Measurements from ENCODE around the gene PRRG2.
A peak's percentile ranks its signal among the peaks of the same experiment; 100 is the strongest.

PRRG2 gene

DNA sequence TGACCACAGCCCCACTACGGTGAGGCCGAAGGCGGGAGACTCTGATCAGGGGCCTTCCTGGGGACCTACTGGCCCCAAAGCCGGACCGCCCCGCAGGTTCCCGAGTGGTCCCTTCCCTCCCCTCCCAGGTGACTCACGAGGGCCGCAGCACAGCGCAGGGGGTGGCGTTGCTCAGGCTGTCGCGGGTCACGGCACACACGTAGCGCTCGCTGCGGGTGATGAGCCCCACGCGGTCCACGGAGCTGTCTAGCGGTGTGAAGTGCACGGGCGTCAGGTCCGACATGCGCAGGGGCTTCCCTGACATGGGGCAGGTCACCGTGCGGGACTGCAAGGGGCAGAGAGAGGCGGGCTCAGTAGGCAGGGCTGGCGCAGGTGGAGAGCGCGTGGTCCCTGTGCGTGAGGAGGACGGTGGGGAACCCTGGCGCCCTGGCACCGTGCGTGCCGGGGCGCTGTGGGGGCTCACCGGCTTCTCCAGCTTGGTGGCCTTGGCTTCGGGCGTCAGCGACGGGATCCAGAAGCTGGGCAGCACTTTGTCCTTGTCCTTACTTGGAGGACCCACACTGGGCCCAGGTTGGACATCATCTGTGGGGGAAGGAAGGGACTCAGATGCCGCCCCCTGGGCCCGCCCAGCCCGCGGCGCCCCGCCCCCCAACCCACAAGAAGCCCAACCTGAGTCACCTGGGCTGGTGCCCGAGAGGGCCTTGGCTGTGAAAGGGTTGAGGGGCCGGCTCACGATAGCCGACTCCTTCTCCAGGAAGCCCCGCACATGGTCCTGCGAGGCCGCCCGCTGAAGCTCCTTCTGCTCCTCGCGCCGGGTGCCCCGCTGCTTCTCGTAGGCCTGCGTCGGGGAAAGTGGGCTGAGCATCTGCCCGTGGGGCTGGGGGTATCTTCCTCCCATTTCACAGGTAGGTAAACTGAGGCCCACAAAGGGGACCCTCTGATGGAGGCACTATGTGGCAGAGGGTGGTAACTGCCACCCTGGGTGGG lies 24.4 kb upstream of the PRRG2 start:
- DNase-seq (ENCODE audit: low read depth in 2 of 3, low spot score in 1 of 3): no peak

DNA sequence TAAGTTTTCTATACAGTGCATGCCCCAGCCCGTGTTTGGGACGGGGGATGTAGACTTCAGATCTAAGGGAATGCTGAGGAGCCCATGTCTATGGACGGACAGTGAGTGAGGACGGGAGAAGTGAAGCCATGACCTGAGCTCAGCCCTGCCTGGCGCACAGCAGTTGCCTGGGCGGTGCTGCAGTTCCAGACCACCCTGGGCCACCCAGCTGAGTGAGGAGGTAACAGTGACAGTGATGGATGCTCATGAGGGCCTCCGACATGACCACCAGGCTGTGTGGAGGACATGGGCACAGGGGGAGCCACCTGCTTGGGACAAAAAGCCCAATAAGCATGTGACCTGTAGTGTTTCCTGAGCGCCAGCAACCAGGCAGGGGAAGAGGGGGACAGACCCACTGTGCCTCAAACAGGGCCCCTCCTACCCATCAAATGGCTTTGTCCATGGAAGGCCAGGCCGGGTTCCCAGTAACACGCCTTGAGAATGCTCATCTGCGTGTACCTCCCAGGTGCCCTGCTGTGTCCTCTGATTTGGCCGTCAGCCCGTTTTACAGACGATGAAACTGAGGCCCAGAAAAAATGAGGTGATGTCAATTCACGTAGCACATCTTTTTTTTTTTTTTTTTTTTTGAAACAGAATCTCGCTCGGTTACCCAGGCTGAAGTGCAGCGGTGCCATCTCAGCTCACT lies 23.3 kb upstream of the PRRG2 start:
- DNase-seq (ENCODE audit: low read depth in 2 of 3, low spot score in 1 of 3): no peak

DNA sequence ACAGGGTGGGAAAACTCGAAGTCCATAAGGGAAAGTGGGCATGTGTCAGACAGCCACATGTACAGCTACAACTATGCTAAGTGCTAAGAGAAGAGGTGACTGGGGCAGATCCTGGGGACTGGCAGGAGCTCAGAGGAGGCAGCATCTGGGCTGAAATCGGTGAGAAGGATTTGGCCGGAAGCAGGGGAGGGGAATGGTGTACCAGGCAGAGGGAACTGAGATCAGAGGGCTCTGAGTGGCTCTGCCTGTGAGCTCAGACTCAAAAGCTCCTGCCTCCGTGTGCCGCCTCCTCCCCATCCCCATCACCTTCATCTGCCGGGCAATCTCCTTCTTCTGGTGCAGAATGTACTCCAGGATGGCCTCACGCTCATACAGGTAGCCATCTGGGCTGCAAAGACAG lies 22.5 kb upstream of the PRRG2 start:
- DNase-seq (ENCODE audit: low read depth in 2 of 3, low spot score in 1 of 3): no peak

DNA sequence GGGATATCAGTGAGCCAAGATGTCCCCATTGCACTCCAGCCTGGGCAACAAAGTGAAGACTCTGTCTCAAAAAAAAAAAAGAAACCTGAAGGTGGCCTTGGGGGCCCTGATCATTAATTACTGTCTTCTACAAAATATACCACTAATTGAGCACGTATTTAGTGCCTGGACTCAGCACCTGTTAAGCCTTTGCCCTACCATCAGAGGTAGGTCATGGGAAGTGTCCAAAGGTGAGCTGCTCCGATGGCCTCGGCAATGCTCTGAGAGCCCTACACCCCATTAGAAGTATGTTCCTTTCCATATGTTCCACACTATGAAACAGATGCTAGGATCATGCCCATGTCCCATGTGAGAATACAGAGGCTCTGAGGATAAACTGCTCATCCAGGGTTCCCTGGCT lies 21.7 kb upstream of the PRRG2 start:
- no peak for DNase-seq (ENCODE audit: low read depth in 2 of 3, low spot score in 1 of 3)

DNA sequence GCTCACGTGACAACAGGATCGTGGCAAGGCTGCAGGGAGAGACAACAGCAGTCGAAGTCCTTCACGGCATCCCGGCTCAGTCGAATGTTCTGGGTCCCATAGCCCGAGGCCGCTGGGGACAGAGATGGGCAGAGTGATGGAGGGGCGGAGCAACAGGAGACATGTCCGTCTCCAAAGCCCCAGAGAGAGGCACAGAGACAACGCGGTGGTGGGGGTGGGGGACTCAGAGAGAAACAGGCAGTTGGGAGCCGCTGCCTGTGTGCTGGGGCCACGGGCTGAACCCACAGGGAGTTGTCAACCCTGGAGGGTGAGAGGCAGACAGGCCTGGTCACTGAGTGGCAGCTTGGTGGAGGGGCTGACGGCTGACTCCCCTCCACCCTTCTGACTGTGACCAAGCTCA lies 21.2 kb upstream of the PRRG2 start:
- DNase-seq (ENCODE audit: low read depth in 2 of 3, low spot score in 1 of 3): no peak

DNA sequence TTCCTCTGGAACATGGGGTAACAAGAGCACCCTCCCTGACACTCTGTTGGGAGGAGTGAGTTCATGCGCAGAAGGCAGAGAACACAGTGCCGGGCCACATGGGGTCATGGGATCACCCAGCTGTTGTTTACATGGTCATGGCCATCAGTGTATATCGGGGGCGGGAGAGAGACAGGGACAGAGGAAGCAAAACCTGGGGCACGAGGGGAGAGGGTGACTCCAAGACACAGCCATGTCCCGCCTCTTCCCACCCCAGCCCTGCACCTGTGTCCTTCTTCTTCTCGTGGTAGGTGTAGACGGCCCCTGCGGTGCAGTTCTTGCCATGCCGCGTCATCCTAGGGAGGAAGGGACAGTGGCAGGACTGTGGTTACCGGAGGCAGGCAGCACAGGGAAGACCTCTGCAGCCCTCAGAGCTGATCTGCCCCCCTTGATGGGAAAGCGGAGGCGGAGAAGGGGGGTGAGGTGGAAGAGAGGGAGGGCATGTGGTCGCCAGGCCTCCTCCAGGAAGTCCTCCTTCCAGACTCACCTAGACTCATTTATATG lies 20.7 kb upstream of the PRRG2 start:
- DNase-seq (ENCODE audit: low read depth in 2 of 3, low spot score in 1 of 3): no peak

DNA sequence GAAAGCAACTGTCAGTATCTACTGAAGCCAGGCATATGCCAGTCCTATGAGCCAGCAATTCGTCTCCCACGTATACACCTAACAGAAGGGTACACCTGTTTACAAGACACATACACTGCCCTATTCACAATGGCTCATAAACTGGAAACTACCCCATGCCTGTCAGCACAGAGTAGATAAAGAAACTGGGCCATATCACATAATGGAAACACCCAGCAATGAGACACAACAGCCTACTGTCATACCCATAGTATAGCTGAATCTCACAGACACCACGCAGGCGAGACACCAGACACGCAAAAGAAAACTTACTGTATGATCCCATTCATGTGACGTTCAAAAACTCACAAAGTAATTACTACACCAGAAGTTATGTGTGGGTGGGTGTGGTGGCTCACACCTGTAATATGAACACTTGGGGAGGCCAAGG lies 16.5 kb upstream of the PRRG2 start:
- peak in 1 of 3 donors; percentile 59 for DNase-seq (ENCODE audit: low read depth in 2 of 3, low spot score in 1 of 3)

DNA sequence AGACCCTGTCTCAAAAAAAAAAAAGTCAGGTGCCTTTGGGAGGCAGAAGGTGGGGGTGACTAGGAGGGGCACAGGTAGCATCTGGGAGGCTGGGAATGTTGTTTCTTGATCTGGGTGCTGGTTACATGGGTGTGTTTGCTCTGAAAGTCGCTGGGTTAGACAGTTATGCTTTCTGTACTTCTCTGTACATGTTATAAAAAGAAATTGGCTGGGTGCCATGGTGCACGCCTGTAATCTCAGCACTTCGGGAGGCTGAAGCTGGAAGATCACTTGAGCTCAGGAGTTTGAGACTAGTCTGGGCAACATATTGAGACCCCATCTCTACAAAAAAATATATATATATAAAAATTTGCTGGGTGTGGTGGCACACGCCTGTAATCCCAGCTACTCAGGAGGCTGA lies 15.9 kb upstream of the PRRG2 start:
- no peak for DNase-seq (ENCODE audit: low read depth in 2 of 3, low spot score in 1 of 3)

DNA sequence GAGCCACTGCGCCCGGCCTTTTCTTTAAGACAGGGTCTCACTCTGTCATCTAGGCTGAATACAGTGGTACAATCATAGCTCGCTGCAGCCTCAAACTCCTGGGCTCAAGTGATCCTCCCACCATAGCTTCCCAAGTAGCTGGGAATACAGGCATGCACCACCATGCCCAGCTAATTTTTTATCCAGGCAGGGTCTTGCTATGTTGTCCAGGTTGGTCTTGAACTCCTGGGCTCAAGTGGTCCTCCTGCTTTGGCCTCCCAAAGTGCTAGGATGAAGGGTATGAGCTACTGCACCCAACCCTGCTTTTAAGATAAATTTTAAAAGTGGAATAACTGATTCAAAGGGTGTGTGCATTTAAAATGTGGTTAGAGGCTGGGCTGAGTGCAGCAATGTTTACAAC lies 14.8 kb upstream of the PRRG2 start:
- DNase-seq (ENCODE audit: low read depth in 2 of 3, low spot score in 1 of 3): no peak

DNA sequence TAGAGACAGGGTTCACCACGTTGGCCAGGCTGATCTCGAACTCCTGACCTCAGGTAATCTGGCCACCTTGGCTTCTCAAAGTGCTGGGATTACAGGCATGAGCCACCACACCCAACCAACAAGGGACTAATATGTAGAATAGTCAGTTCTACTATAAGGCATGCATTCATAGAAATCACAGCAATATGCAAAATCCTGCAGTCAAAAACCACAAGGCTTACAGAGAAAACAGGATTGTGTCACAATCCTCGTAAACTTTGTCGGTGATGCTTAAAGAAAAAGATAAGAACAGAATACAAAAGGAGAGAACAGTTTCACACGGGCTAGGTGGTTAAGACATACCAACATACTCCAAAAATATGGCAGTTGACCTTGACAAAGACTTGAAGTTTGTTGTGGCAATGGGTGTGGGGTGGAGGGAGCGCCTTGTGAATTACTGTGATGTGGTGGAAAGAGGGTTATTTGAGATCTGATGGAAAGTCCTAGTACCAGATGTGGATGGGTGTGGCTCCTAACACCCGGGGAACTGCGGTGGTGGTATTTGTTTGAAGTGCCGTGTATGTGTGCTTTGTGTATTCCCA lies 13.2 kb upstream of the PRRG2 start:
- DNase-seq (ENCODE audit: low read depth in 2 of 3, low spot score in 1 of 3): no peak

DNA sequence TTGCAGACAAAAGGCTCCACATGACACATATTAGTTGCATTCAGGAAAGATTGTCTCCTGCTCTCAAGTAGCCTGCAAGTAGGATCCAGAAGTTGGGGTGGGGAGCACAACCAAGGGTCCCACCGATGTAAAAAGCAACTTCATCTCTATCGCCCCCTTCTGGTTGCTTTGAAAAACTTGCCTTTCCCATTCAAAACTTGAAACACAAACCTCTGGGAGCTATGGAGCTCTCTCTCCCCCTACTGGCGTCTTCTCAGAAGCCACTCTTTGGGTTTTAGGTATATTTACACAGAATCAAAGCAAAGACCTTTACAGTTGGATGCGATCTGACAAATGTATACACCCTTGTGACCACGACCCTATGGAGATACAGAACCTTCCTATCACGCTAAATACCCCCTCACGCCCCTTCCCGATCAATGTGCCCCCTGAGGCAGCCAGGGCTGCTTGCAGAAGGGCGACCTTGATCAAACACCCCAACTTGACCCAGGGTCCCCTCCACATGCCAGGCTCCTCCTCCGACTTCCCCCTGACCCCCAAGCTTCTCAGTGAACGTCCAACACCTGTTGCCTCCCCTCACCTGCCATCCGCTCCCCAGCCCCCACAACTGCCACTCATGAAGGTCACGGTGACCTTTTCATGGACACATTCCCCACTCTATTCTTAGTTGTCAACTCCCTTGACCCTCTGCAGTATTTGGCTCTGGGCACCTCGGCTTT lies 10.8 kb upstream of the PRRG2 start:
- DNase-seq (ENCODE audit: low read depth in 2 of 3, low spot score in 1 of 3): peak in 1 of 3 donors; percentile 80

DNA sequence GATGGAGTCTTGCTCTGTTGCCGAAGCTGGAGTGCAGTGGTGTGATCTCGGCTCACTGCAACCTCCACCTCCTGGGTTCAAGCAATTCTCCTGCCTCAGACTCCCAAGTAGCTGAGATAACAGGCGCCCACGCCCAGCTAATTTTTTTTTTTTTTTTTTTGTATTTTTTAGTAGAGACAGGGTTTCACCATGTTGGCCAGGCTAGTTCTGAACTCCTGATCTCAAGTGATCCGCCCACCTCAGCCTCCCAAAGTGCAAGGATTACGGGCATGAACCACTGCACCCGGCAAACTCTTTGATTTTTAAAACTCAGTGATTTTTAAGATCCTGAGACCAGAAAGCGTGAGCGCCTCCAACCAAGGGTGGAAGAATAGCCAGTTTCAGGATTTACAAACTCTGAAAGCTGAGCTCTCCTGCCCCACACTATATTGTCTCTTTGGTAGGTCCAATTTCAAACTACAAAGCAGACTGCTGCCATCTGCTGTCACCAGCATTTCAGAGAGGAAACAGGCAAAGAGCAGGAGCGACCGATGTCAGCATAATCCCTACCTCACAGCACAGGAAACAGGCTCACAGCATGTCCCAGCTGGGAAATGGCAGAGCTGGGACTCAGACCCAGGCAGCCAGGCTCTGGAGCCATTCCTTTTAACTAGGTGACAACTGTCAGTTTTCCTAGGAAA lies 10.0 kb upstream of the PRRG2 start:
- no peak for DNase-seq (ENCODE audit: low read depth in 2 of 3, low spot score in 1 of 3)

DNA sequence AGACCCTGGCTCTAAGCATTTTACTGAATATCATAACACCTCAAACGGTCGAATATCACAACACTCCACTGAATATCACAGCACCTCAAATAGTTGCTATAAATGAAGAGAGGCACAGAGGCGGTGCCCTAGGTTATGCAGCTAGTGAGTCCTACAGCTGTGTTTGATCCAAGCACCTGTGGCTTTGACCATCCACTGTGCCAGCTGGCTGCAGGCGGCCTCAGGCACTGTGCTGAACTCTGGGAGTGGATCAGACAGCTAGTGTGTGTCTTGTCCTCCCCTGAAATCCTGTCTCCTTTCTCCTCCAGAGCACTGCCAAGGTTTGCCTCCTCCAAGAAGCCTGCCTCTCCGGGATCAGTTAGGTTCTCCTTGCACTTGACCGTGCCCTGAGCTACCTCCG lies 8.1 kb upstream of the PRRG2 start:
- no peak for DNase-seq (ENCODE audit: low read depth in 2 of 3, low spot score in 1 of 3)

DNA sequence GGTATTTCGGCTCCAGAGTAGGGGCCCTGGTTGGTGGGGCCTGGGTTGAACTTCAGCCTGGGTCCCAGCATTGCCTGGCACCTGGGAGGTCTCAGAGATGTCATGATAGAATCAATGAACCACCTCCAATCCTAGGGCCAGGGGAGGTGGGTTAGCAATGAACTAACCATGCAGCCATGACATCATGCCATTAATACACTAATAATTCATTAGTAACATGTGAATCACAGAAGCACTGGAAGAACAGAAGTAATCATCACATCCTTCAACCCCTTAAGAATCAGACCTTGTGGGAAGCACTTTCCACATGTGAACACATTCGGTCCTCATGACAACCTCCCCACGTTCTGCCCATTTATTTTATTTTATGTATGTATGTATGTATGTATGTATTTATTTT lies 7.7 kb upstream of the PRRG2 start:
- no peak for DNase-seq (ENCODE audit: low read depth in 2 of 3, low spot score in 1 of 3)

DNA sequence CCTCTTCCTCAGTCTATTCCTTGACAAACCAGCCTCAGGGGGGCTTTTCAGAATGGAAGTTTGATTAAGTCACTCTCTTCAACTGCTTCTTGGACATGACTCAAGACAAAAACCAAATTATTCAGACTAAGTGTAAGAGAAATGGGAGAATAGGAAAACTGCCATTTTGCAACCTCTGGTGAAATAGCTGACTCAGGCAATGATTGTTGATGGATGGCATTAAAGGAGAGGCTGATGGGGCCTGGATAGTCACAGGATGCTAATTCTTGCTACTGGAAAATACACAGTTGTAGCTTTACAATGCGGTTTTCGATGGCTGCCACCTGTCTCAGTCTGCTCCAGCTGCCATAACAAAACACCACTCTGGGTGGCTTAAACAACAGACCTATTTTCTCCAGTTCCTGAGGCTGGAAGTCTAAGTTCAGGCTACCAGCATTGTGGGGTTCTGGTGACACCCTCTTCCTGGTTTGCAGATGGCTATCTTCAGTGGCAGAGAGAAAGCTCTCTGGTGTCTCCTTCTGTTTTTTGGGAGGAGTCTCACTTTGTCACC lies 6.8 kb upstream of the PRRG2 start:
- no peak for DNase-seq (ENCODE audit: low read depth in 2 of 3, low spot score in 1 of 3)

DNA sequence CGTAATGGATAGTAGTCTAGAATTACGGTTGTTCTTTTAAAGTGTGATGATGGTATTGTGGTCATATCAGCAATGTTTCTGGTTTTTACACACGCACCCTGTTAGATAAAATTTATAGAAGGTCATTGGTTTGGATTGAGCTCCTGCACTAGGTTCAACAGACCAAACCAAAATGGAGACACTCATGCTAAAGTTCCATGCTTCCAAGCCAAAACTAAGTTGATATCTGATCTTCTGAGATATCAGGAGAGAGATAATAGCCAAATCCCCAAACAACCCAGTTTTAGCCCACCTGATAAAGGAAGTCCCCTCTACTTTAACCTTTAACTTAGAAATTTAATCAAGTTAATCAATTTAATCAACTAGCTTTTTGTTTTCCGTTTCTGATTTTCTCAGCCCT lies 1.9 kb upstream of the PRRG2 start:
- DNase-seq (ENCODE audit: low read depth in 2 of 3, low spot score in 1 of 3): no peak

DNA sequence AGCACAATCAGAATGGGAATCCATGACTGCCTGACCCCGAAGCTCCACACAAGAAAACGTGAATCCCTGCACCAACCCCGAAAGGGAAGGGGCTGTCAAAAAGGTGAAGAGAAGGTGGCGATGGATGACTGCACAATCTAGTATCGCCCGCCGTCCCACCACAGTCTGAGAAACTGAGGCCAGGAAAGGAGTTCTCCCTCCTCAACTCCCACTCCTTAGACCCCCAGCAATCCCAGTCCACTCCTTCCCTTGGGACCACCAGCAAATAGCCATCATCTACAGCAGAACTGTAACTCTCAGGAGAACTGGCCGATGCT lies 1.2 kb upstream of the PRRG2 start:
- DNase-seq (ENCODE audit: low read depth in 2 of 3, low spot score in 1 of 3): no peak

DNA sequence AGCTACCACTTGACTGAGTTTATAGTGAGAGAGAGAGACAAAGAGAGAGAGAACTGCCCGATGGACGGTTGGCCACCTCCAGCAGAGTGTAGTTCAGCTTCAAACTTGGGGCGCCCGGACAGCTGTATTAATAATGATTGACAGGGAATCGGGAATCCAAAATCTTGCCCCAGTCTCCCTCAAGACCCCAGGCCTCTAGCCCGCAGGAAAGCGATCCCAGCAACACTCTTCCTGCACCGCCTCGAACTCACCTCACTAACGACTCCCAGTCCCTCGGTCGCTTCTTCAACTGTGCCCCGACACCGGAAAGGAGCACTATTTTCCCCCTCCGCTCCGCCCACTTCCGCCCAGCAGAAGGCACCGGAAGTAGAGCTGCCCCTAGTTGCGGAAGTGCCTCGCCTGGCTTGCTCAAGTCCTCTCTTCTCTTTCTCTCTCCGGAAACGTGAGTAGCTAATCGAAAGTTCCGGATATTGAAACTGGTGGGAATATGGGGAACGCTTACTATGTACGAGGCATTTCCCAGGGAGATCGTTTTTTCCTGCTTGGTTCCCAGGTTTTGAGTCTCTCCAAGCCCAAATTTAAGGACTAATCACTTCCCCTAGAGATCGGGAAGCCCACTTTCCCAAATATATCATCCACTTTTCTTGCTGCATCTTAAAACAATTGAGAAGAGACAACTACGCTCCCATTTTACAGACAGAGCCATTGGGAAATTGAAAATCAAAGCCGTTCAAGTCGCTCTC lies 681 bp upstream of the PRRG2 start, which contains the start of gene NOSIP:
TSS of gene NOSIP (minus strand) at position 293 of the 743 bp plus-strand sequence. CDS start 19,865 bp downstream, outside the sequence.
- DNase-seq (ENCODE audit: low read depth in 2 of 3, low spot score in 1 of 3): peak; percentile 94 to 96 (median 95)

DNA sequence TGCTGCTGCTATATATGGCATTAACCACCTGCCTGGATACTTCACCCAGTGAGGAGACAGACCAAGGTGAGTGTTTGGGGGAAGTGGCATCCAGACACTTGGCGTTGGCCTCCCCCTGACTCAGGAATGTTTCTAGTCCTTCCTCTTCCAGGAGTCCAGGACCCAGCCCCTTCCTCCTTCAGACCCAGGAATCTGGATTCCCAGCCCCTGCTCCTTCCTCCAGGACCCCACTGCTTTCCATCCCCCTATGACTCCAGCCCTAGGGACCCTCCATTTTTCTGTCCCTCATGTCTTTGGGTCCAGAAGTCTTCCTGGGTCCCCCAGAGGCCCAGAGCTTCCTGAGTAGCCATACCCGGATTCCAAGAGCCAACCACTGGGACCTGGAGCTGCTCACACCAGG lies 2.1 kb downstream of the PRRG2 start:
- DNase-seq (ENCODE audit: low read depth in 2 of 3, low spot score in 1 of 3): no peak

DNA sequence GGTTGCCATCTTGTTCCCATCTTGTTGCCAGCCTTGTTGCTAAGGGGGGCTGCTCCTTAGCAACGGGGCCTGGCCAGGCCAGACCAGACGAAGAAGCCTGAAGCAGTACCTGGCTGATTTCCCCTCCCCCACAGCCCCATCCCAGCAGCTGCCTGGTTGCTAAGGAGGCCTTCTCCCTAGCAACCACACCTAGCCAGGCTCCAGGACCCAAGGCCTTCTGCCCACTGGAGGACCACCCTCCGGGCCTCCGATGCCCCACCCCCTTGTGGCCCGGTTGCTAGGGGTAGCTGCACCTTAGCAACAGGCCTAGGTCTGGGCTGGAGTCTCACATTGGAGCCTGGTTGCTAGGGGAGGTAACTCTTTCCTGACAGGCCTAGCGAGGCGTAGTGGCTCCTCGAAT lies 3.9 kb downstream of the PRRG2 start:
- no peak for DNase-seq (ENCODE audit: low read depth in 2 of 3, low spot score in 1 of 3)
